MV-4-11 (cell line): ENCODE data around the gene NEK9.
"Not testable (repeated sequence)": the region's sequence is repeated elsewhere in the genome, so short reads cannot be mapped to it uniquely, and the experiment has no call there.

Experiments used
- DNase-seq: peaks from one replicate; lab custom pipeline; 2025; lab: John Stamatoyannopoulos, UW

The NEK9 gene

DNA sequence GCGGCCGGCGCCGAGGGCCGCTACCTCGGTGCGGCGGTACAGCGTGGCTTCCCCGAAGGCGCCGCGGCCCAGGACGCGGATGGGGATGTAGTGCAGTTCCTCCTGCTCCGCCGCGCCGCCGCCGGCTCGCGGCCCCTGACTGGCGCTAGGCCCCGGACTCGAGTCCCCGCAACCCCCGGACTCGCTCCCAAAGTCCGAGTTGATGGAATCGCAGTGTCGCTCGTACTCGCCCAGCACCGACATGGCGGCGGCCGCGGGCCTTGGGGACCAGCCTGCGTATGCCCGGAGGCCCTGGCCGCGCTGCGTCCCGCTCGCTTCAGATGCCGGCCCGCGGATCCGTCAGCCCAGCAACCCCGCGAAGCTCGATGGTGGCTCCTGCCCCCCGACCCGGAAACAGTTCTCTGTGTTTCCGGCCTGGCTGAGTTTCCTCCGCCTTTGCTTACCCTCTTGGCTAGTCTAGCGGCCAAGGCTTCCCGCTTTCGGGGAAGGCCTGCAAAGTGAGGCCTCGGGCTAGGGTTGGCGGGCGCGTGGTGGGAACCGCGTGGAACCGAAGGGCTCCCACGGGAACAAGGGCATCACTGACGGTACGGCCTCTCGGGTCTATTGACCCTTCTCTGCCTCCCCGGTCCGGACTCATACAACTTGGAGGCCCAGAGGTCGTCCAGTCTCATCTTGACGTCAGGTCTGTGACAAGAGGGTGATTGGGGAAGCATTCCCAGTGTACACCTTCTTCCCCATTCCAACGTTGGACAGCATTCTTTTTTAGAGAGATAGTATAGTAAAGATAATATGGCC lies at the start of gene NEK9:
TSS of gene NEK9 (minus strand) at position 370 of the 795 bp plus-strand sequence. CDS start at position 243, 127 bp downstream.
- peak; percentile 82 for DNase-seq

- no peak for DNase-seq
These were observed 49.4 kb upstream of the NEK9 start, which contains the start of gene TMED10 for GRCh38 chr14:75176142-75176820. Gene TMED10 (minus strand): TSS chr14:75176612. CDS start chr14:75176579, 33 bp downstream.

GRCh38 chr14:75175677-75176141 lies 48.9 kb upstream of the NEK9 start:
- peak; percentile 53 for DNase-seq

- DNase-seq = peak; percentile 20
These were observed 47.2 kb upstream of the NEK9 start for GRCh38 chr14:75174066-75174465.

- peak; percentile 30 for DNase-seq
These were observed 43.9 kb upstream of the NEK9 start for GRCh38 chr14:75170772-75171171.

DNA sequence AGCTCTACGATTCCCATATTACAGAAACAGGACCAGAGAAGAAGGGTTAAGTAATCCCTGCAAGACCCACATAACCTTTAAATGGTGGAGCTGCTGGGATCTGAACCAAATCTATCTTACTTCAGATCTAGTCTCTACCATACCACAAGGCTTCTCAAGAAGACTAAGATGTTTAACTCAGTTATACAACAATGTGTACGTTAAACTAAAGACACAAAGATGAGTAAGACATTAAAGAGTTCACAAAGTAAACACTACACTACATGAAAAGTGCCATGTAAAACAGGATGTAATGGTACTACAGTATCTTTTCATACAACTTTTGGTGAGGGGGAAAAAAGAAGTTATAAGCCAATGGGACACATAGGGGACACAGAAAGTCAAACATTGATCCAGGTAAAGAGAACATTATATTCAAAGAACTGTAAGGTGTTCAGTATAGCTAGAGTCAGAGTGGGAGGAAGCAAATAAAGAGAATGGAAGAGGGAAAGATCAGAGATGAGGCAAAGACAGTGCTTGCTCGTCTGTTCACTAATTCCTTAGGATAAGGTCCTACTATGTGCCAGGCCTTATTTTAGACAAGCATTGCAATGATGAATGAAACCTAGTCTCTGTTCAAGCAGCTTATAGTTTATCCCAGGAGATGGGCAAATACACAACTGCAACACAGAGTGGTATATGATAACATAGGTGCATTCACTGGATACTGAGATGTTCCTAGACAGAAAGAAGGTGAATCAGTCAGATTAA lies 41.9 kb upstream of the NEK9 start:
- no peak for DNase-seq

GRCh38 chr14:75167325-75167724 lies 40.5 kb upstream of the NEK9 start:
- peak; percentile 35 for DNase-seq

DNA sequence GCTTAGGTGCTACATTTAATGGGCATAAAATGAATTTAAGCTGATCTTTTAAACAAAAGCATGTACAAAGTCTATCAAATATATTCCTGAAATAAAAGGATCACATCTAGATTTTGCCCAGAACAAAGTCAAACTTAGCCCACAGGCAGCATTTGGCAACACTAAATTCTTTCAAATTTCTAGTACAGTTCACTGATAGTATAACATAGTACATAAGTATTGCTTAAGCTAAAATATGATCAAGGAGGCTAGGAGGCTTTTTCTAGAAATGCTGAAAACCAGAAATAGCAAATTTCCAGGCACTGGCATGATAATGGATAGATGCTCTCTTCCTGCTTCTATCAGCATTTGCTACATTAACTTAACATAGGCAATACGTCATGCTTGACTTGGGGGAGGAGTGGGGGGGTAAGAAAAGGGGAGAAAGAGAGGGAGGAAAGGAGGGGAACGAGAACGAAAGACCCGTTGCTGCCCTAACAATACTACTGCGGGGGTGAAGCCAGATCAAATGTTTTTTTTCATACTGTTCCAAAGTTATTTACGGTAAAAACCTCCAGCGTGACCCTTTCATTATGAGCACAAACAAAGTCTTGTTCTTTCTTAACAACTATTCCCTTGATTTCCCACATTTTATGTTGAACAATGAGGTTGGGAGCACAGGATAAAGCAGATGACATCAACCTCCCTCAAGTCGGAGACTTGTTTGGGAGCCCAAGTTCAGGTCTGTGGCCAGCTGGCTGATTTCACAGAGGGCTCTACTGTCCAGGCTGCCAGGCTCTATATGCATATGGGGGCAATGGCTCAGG lies 38.9 kb upstream of the NEK9 start:
- no peak for DNase-seq

- no peak for DNase-seq
These were observed 38.0 kb upstream of the NEK9 start for GRCh38 chr14:75164809-75165208.

DNA sequence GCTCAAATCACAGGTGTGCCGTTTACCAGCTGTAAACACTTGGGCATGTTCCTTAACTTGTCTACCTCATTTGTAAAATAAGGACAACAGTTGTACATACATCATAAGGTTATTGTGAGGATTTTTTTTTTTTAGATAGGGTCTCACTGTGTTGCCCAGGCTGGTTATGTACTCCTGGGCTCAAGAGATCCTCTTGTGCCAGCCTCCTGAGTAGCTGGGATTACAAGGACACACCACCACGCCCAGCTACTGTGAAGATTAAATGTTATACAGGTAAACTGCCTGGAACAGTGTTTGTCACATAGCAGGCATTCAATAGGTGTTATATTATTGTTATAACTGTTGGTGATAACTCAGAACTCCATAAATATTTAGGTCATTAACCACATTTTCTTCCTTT lies 36.8 kb upstream of the NEK9 start:
- DNase-seq = no peak

GRCh38 chr14:75162631-75163030 lies 35.8 kb upstream of the NEK9 start:
- no peak for DNase-seq

- peak; percentile 60 for DNase-seq
These were observed 32.2 kb upstream of the NEK9 start for GRCh38 chr14:75158843-75159614.

DNA sequence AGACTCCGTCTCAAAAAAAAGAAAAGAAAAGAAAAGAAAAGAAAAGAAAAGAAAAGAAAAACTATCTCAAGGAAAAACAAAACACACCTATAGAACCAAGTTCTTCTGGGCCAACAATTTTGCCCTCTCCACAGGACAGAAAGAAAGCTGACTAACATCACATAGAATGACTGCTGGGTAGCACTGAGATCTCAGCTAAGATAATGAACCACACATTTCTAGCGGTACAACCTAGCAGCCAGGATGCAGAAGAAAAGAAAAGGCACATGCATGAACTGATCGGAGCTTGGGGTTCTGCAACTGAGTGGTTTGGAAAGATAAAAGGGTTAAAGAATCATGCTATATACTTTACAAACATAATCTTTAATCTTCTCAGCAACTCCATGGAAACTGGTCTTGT lies 30.1 kb upstream of the NEK9 start:
- no peak for DNase-seq

DNA sequence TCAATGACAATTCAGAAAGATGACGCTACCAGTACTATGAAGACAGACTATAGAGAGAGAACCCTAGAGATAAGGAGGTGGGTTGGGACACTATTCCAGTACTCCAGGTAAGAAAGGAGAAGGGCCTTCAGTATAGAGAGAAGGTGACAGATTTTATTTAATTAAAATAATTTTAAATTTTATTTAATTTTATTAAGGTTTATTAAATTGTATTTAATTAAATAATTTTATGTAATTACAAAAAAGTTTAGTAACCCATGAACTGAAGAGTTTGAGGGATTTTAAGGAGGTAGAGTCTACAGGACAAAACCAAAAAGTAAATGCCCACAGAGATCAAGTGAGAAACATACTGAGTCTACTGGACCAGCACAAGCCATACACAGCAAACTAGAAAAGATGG lies 29.3 kb upstream of the NEK9 start:
- DNase-seq = no peak

GRCh38 chr14:75155169-75155568 lies 28.3 kb upstream of the NEK9 start:
- DNase-seq = no peak

DNA sequence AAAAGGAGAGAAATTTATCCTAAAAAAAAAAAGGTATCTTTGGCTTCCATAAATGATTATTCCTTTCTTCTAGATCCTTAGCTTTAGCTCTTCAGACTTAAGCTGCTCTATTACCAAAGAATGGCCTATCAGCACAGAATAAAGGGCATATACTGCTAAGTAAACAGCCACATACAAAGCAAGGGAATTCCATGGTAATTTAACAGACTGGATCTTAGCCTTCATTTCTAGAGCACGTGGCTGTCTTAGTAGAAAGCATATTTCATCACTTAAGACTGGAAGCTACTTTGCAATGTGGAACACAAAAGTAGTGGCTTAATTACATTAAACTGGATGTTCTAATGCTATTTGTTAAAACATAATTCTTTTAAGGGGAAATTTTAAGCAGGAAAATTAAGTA lies 26.4 kb upstream of the NEK9 start:
- DNase-seq = no peak

DNA sequence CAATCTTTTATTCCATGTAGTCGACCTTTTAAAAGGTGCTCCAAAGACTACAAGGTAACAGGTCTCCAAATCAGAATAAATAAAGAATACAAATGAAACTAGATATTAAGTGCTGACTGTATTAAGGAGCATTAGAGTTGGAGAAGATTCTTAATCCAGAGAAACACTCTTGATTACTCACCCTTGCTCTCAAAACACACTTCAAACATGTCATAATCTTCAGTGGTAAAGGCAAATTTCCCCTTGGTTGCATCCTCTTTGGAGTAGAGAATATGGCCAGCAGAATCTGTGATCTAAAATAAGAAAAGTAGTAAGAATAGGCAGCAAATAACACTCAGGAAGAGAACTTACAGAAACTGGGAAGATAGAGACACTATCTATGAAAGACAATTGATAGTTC lies 25.0 kb upstream of the NEK9 start:
- no peak for DNase-seq

- DNase-seq = not testable (repeated sequence)
These were observed 23.8 kb upstream of the NEK9 start for GRCh38 chr14:75150637-75151036.

DNA sequence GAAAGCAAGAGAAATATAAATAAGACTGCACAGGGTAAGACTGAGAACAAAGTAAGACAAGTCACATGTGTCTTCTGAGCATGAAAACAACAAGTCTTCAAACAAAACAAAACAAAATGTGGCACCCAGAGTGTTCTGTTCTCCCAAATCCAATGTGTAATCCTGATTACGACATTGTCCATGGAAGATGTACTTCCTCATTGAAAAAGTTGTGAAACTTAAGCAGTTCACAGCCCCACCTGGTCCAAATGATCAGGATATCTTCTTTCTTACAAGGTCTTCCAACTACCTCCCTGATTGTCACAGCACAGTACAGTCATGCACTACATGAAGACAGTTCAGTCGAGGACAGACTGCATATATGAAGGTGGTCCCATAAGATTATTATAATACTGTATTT lies 23.3 kb upstream of the NEK9 start:
- DNase-seq = peak; percentile 39

DNA sequence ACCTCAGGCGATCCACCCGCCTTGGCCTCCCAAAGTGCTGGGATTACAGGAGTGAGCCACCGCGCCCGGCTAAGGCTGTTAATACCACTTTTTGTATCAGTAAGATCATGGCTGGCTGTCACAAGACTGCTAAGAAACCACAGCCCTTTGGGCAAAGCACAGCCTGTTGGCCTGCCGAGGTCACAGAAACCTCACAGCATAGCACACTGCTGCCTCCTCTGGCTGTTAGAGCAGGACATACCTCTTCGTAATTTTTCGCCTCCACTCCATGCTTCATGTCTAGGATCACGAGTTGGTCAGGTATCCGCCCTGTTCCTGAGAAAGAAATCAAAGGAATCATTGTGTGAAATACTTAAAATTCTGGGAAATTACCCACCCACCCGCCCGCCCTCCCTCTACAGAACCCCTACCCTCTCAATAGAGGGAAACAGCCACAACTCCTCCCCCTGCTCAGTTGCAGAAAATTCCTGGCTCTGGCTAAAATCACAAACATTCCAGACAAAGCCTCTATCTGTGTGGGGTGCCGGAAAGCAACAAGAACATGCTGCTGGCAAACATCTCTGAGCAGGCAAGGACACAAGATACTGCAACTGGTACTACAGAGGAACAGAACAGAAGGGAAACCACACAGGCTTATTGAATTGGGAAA lies 20.7 kb upstream of the NEK9 start:
- peak; percentile 93 for DNase-seq
